Stimulated activated CD8-positive, alpha-beta memory T cell treated with anti-CD3 and anti-CD28 coated beads, Interleukin-7, amount 100 ng/mL, for 48 hours (primary cell): Measurements from ENCODE around the gene CYP39A1.

ENCODE experiments used
- DNase-seq, 2 donors: peaks; one replicate each; pipeline ENCODE4 v3.0.0-alpha.2; 2020; ENCODE audit warnings: low read depth in 1 of 2; ENCODE audit errors: extremely low read depth in 1 of 2

Gene CYP39A1

GRCh38 chr6:46521464-46521971 is 131.1 kb downstream of the CYP39A1 start:
- DNase-seq, result no peak

DNA sequence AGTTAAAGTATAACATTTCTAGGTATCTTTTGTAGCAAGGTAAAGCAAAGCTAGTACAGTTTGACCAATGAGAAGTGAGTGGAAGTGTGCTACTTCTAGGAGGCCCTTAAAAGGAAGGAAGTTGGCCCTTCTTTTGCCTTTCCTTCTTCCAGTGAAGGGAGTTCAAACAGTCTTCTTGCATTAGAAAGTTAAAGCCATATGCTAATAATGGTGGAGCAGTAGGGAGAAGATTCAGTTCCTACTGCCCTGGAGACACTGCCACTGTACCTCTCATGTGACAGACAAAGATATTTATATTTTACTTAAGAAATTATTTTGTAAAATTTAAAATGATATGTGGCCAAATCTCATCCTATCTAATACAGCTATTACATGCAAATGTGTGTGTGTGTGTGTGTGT is 135.4 kb downstream of the CYP39A1 start:
- no peak for DNase-seq

GRCh38 chr6:46513533-46513932 is 139.1 kb downstream of the CYP39A1 start:
- no peak for DNase-seq

GRCh38 chr6:46511320-46511719 is 141.3 kb downstream of the CYP39A1 start:
- DNase-seq, result no peak

- no peak for DNase-seq
These were observed 142.0 kb downstream of the CYP39A1 start for GRCh38 chr6:46510651-46511050.

DNA sequence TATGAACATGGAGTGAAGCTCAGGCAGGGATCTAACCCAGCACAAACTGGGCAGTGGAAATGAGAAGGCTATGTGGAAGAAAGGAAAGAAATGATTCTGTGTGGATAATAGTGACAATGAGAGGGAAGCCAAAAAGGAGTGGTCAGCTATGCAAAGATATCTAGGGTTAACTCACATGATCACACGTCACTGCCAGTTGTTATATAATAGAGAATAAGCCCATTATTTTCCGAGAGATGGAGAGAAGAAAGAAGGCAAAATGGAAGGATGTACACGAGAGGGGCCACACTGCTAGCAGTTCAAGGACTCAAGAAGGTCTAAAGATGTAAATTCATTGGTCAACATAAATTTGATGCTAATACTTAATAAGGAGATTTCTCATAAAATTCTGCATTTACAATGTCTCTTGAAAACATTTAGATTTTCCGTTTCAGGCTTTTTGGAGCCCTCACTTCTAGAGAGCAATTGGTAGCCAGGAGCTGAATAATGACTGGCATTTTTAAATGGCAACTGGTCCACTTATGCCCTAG is 142.6 kb downstream of the CYP39A1 start:
- no peak for DNase-seq

GRCh38 chr6:46509063-46509462 is 143.6 kb downstream of the CYP39A1 start:
- no peak for DNase-seq

- no peak for DNase-seq
These were observed 145.2 kb downstream of the CYP39A1 start for GRCh38 chr6:46507426-46507825.

GRCh38 chr6:46505693-46506512 is 146.7 kb downstream of the CYP39A1 start:
- no peak for DNase-seq

DNA sequence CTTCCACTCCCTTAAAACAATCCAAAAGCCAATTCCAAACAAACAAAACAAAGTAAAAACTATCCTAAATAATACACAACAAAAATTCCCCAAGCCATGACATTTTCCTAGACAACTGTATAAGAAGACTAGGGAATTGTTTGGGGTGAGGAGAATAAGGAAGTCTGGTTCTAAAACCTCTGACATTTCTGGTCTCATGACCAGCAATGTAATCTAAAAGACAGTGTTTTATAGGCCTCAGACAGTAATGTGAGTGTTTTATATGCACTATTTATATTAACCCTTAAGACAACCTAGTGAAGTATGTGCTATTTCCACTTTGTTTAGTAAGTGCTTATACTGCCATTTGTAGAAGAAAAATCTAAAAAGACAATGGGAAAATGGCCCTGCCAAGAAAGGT is 148.4 kb downstream of the CYP39A1 start:
- no peak for DNase-seq

DNA sequence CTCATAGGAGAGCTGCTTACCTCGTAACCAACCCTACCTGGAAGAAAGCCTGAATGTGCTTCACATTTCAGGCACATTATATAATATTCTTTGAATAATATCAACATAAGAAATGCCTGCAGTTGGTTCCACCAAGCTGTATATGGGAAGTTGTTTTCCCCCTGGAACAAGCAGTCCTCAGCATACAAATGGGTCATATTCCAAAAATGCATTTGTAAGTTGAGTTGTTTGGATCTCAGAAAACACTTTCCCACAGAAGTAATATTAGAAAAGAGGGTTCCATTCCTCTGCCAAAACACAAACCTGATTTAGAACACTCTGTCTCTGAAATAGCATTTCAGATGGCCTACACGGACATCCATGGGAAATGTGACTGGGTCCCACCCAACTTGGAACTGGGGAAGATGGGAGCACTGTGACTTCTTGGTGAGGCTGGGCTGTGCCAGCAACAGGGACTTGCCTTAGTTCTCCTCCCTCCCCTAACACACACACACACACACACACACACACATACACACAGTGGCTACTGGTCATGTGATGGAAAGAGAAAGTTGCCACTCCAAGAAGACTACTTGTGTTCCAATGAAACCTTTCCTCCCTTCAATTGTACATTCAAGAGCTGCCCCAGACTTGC is 150.0 kb downstream of the CYP39A1 start:
- no peak for DNase-seq

GRCh38 chr6:46501136-46502089 is 151.2 kb downstream of the CYP39A1 start:
- no peak for DNase-seq

GRCh38 chr6:46500382-46500781 is 152.2 kb downstream of the CYP39A1 start:
- DNase-seq, result no peak
